NCI-H1092 (cell line): ENCODE results near the gene TMEM185B.
"Not testable (repeated sequence)": the region's sequence is repeated elsewhere in the genome, so short reads cannot be mapped to it uniquely, and the experiment has no call there.

Experiments
- DNase-seq: peaks from one replicate; lab custom pipeline; 2025; lab: John Stamatoyannopoulos, UW

The TMEM185B gene

DNA sequence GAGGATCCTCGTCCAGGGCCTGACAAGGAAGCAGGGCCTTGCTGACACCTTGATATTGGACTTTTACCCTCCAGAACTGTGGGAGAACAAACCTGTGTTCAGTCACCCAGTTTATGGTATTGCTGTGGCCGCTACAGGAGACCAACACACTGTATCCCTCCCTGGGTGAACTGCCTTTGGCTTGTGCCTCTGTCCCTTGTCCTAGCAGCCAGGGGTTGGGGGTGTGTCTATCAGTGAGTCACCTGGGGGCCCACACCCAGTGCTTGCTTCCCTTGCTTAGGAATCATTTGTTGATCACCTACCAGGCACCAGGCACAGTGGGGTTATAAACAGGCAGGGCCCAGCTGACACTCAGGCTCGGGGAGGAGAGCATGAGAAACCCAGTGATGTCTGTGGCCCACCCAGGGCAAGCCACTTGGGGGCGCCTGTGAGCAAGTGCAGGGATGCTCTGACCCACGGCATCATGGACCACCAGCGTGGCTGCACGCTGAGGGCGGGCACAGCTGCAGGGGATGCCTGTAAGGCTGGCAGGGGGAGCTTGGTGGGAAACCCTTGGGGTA is 17.1 kb downstream of the TMEM185B start:
- DNase-seq, result no peak

DNA sequence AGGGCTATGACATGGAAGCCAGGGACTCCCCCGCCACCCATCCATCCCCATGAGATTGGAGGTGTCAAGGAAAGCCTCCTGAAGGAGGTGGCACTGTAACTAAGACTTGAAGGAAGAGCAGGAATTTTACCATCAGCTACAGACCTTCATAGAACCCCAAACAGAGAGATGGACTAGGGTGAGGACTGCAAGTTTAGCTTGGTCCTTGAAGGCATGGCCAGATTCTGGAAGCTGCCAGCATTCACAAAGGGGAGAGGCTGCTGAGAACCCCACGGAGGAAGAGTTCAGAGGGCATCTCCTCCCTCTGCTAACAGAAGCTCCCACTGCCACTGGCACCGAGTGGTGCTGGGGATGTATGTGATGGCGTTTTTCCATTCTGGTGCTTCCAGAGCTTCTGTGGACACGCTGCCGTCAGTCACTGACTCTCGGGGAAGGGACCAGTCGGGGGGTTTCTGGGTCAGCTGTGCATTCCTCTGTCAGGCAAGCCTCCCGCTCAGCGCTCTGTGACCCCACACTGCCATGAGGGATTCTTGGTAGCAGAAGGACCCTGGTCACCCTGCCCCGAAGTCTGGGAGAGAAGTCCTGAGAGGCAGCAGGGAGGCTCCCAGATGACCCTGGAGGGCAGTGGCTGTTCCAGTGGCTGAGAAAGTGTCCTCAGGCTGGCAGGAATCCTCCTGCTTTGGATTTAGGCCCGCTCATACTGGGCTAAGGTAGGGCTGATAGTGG is 18.1 kb downstream of the TMEM185B start:
- DNase-seq, result no peak

DNA sequence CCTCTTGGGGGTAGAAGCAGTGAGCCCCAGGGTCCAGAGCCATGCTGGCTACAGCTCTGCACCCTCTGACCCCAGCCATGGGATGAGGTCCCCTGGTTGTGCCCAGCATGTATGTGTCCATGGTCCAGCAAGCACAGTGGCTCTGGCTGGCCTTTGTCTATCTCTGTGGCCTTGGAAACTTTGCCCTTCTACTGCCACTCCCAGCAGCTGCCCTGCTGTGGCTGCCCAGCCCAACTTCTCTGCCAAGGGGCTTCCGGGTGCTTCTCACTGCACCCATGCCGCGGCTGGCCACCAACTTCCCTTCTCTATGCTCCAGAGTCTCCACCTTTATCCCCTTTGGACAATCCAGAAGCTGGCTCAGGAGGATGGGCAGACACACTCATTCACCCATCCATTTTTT is 18.8 kb downstream of the TMEM185B start:
- DNase-seq, result no peak

DNA sequence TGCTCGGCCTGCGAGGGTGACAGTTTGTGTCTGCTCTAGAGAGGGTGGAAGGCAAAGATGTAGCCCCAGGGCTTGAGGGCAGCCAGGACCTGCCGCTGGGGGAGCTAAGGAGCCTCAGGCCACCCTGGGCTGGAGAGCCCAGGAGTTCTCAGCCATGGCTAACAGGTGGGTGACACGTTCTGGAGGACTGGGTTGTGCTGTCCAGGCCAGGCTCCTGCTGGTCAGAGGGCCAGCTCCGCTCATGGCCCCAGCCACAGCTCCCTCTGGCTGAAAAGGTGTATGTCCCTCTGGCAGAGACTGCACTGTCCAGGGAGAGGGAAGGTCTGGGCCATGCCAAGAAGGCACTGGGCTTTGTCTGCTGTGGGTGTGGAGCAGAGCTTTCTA is 19.2 kb downstream of the TMEM185B start:
- DNase-seq, result no peak

DNA sequence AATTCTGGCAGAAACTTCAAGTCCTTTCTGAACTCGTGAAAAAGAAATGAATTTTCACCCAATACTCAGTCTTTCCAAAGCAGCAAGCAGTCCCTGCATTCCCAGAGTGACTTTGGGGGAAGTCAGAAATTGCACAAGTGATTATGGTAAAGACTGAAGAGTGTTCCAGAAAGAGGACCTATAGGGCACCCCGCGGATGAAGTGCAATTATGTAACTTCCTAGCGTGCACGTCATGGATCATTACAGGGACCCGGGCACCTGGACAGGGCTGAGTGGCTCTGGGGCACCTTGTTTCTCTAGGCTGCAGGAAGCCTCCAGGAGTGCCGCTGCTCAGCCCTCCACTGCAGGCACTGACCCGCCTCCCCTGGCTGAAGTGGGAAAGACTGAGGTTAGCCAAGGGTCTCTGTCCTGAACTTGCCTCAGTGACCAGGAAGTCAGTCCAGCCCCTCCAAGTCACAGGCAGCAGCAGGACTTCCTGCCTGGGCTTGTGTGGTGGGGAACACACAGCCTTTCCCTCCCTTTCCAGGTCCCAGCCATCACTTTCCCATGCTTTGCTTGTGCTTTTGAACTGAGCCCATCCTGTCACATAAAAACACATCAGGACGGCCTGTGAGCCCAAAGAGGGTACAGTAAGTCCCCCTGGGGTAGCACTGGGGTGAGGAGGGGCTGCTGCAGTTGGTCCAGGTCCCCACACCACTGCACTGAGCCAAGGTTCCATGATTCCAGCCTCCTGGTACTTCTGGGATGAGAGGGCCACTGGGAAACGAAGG is 19.8 kb downstream of the TMEM185B start:
- DNase-seq, result no peak

DNA sequence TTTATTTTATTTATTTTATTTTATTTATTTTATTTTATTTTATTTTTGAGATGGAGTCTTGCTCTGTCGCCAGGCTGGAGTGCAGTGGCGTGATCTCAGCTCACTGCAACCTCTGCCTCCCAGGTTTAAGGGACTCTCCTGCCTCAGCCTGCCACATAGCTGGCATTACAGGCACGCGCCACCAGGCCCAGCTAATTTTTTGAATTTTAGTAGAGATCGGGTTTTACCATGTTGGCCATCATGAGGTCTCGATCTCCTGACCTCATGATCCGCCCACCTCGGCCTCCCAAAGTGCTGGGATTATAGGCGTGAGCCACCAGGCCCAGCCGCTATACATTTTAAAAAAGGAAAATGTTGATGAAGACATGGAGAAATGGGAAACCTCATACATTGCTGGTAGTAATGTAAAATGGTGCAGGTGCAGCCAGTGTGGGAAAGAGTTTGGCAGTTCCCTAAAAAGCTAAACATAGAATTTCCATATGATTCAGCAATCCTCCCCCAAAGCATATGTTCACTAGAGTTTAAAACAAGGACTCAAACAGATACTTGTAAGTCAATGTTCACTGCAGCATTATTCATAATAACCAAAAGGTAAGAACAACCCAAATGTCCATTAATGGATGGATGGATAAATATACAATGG is 23.3 kb downstream of the TMEM185B start:
- not testable (repeated sequence) for DNase-seq

DNA sequence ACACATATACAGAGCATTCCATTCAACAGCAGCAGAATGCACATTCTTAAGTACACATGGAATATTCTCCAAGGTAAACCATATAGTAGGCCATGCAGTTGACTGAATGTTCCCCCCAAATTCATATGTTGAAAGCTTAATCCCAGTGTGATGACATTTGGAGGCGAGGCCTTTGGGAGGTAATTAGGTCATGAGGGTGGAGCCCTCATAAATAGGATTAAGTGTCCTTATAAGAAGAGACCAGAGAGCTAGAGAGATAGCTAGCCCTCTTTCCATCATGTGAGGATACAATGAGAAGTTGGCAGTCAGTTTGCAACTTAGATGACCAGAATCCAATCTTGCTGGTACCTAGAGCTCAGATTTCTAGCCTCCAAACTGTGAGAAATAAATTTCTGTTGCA is 27.6 kb downstream of the TMEM185B start:
- no peak for DNase-seq

DNA sequence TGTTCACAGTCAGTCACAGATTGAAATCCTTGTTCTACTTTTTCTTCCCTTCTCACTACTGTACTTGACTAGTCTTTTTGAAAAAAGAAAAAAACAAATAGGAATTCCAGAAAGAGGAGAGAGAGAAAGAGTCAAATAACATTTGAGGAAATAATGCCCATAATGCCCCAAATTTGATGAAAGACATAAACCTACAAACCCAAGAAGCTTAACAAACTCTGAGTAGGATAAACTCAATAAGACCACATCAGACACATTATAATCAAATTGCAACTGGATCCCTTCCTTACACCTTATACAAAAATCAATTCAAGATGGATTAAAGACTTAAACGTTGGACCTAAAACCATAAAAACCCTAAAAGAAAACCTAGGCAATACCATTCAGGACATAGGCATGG is 30.9 kb downstream of the TMEM185B start:
- no peak for DNase-seq

DNA sequence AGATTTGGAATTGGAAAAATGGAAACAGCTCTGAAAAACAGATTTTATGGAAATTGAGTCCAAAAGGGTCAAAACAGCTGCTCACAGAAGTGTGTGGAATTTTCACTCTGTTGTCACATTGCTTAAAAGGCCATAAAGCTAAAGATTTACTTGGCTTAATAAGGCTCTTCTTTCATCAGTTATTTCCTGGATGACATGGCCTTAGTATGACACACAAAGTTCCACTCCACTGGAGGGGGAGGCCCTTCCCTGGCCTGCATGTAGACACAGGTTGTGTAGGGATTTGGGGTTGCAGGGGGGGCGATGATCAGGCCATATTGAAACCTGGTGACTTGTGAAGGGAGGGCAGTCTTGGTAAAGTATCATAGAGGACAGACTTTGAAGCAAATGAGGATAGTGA is 34.0 kb downstream of the TMEM185B start:
- DNase-seq, result no peak

DNA sequence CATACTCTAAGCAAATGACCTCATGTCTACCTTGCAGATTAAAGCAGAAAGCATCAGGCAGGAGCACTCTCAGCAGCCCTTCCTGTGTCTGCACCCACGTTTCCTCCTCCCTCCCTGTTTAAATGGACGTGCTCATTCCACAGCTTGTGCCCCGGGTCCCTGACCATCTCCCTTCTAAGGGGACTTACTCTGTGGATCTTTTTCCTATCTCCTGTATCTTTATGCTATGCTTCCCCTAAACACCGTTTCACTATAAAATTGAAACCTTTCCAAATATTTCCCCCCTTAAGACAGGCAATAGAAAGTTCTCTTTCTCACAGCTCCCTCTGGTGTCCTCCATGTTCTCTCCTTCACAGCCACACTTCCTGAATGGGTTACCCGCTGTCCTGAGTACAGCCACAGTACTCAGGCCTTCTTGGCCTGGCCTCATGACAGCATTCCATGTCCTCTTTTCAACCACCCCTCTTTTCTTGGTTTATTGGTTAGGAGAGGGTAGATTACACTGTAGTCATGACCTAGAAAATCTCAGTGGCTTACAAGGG is 41.1 kb downstream of the TMEM185B start:
- DNase-seq, result no peak

DNA sequence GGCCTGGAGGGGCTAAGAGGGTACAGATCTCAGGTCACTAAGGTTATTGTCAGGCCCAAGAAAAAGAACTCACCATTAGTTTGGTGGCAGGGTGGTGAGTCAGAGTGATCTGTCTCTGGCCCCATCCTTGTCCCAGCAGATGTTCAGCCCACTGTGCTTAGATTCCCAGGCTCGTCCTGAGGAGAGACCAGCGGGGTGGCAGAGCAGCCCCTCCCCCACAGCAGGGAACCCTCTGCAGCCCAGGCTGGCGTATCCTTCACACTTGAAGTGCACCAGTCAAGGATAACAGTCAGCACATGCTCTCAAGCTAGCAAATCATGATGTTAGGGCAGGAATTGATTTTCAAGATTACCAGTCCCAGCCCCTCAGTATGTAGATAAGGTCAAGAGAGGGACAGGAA is 43.1 kb downstream of the TMEM185B start:
- no peak for DNase-seq

DNA sequence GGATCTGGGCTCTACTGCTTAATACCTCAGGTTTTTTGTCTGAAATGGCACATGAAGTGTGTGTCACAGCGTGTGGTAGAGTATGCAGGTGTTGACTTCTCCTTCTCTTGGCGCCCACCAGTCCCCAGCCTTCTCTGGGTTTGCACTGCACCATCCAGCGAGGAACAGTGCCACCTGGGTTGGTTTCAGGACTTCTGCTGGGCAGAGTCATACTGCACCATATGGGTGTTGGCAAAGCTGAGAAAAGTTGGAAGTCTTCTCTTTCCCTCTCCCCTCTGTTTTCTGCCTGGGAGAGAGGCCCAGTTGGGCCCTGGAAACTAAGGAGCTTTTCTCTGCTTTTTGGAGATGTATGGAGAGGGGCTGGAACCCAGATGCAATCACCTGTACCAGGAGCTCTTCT is 43.8 kb downstream of the TMEM185B start:
- no peak for DNase-seq

DNA sequence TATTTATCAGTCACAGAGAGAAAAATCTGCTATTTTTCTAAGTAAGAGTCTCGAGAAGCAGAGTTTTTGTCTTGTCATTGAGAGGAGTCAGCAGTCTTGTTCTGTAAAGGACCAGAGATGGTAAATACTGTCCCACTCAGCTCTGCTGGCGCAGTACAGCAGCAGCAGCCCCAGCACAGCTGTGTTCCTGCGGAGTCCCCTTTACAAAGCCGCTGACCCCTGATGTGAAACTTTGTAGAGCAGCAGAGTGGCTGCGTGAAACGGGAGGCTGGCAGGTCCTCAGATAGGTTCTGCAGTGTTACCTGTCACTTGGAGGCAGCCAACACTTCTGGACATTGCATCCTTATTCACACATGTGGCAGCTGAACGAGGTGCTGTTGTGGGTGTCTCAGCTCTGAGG is 45.2 kb downstream of the TMEM185B start:
- no peak for DNase-seq

DNA sequence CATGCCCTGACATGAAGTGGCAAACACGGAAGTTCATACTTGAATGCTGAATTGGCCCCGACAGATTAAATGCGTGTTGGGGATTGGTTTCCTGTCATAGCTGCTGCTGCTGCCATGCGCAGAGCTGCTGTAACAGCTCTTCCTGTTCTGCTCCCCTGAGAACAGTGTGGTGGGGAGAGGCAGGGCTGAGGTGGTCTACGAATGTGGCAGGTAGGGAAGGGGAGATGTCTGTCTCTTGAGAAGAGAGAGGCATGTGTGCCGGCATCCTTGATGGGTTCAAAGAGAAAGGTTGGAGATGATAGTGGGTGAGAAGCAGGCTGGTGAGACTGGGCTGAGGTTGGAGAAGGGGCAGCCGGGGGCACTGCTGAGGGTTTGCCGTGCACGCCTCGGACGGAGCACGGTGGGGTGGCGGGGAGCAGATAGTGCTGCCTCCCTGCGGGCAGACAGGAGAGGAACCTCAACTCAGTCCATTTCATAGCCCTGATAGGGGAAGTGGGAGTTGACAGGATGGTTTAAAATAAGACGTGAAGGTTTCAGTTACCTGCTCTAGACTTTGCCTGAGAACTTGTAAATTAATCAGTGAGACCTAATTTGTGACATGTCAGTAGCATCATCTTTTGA is 46.1 kb downstream of the TMEM185B start:
- DNase-seq, result no peak

DNA sequence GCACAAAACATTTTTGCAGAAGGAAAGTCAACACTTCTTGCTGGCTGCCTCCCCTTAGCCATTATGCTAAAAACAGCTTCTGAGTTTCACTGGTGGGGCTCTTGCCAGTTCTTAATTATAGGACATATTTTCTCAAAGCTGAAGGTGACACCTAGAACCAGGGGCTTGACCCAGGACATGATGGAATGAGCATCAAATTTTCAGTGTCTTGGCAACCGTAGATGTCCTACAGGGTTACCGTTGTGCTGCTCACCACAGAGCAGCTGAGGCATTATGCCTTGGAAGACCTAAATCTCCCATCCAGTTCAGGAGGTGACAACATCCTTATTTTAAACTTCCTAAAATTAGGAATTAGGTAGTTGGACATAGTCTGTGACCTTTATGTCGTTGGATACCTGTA is 46.7 kb downstream of the TMEM185B start:
- no peak for DNase-seq

DNA sequence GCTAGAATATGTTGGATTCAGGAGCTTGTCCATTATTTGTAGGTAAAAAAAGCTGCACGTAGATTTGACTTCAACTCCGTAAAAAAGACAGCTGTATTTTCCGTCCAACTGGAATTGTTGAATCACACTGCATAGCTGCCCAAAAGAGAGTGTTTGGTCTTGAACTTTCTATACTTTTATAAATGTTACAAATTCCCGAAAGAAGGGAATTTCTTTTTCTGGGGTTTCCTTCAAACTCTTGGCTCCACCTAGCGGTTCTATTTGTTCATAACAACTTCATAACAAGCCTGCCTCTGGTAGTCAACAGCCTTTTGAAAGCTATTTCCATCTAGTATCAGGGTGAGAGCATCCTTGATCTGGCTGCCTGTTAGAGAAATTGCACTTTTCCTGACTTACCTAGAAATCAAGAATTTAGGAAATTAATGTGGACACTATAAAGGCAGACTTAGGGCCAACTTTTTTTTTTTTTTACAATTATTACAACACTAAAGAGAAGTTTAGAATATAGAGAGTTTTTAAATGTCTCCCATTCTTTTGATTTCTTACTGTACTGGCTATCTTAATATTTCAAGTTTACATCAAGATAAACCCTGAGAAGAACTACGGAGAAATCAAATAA is 48.1 kb downstream of the TMEM185B start:
- peak; percentile 40 for DNase-seq
